Measurements from ENCODE around the gene TPM3. TPM values are rescaled to one million over a fixed set of nuclear protein-coding genes. Genes with fewer than 3 reads are reported as not detected.

TPM3 gene
- total RNA-seq, 1 donor from 2014 or later = 248 TPM

GRCh38 chr1:154174654-154175053 is 17.2 kb downstream of the TPM3 start:
- DNase-seq (ENCODE audit: low spot score) = no peak
- Mint-ChIP-seq H3K27me3 (ENCODE audit: low read depth) (no peaks in the 10 kb centered on the region), H3K36me3 (ENCODE audit: low read depth) (peaks cover 34% of the 10 kb centered on the region), H3K9me3 (ENCODE audit: low read depth) (no peaks in the 10 kb centered on the region), H3K4me1 (ENCODE audit: low read depth) (peaks cover 49% of the 10 kb centered on the region), H3K27ac (ENCODE audit: unreplicated experiment) (no peak overlapping the region), H3K4me3 (ENCODE audit: unreplicated experiment) (no peak overlapping the region)
- no peak for TF ChIP-seq CTCF (IDR thresholded peaks at IDR 0.05)

- no peak for TF ChIP-seq CTCF (IDR thresholded peaks at IDR 0.05)
- Mint-ChIP-seq H3K4me3 (ENCODE audit: unreplicated experiment) (no peak overlapping the region), H3K36me3 (ENCODE audit: low read depth) (peaks cover 48% of the 10 kb centered on the region), H3K4me1 (ENCODE audit: low read depth) (peaks cover 21% of the 10 kb centered on the region), H3K27ac (ENCODE audit: unreplicated experiment) (no peak overlapping the region), H3K27me3 (ENCODE audit: low read depth) (no peaks in the 10 kb centered on the region), H3K9me3 (ENCODE audit: low read depth) (no peaks in the 10 kb centered on the region)
- no peak for DNase-seq (ENCODE audit: low spot score)
Measured at GRCh38 chr1:154171880-154172279, 20.0 kb downstream of the TPM3 start.

- no peaks in the 10 kb centered on the region for H3K27me3 Mint-ChIP-seq (ENCODE audit: low read depth)
- DNase-seq (ENCODE audit: low spot score) = no peak
- H3K9me3 Mint-ChIP-seq (ENCODE audit: low read depth) = no peaks in the 10 kb centered on the region
- H3K36me3 Mint-ChIP-seq (ENCODE audit: low read depth) = peaks cover 48% of the 10 kb centered on the region
- no peak for TF ChIP-seq CTCF (IDR thresholded peaks at IDR 0.05)
- H3K4me3 Mint-ChIP-seq (ENCODE audit: unreplicated experiment) = no peak overlapping the region
- peaks cover 14% of the 10 kb centered on the region for H3K4me1 Mint-ChIP-seq (ENCODE audit: low read depth)
- H3K27ac Mint-ChIP-seq (ENCODE audit: unreplicated experiment) = no peak overlapping the region
Measured at GRCh38 chr1:154171223-154171583, 20.7 kb downstream of the TPM3 start.

DNA sequence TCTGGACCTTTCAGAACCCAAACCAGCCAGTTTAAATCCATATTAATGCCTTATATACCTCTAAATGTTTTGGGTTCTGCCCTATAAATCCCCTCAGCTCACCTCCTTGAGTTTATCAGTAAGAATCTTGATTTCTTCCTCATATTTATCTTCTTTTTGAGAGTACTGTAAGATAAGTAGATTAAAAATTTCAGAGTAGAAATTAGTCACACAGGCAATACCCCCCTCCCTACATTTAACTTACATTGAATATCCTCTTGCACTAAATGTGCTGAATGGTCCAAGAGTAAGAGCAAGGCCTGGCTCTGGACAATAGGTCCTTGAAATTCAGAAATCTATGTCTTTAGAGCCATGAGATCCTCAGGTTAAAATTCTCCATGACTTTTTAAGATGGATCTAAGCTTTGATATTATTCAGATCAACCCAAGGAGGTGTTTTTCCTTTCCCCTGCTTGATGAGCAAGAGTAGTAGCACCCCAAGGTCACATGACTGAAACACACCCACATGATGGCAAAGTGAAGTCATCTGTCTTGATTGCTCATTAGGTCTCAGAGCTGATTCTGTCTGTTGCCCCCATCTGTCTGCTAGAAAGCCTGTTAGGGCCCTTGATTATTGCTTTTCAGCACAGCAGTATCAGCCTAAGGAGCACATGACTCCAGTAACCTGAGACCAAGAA is 21.2 kb downstream of the TPM3 start:
- no peak overlapping the region for H3K4me3 Mint-ChIP-seq (ENCODE audit: unreplicated experiment)
- H3K9me3 Mint-ChIP-seq (ENCODE audit: low read depth) = no peaks in the 10 kb centered on the region
- no peak overlapping the region for H3K27ac Mint-ChIP-seq (ENCODE audit: unreplicated experiment)
- peaks cover 52% of the 10 kb centered on the region for H3K36me3 Mint-ChIP-seq (ENCODE audit: low read depth)
- TF ChIP-seq CTCF (IDR thresholded peaks at IDR 0.05) = no peak
- DNase-seq (ENCODE audit: low spot score) = no peak
- H3K27me3 Mint-ChIP-seq (ENCODE audit: low read depth) = no peaks in the 10 kb centered on the region
- peaks cover 9% of the 10 kb centered on the region for H3K4me1 Mint-ChIP-seq (ENCODE audit: low read depth)

DNA sequence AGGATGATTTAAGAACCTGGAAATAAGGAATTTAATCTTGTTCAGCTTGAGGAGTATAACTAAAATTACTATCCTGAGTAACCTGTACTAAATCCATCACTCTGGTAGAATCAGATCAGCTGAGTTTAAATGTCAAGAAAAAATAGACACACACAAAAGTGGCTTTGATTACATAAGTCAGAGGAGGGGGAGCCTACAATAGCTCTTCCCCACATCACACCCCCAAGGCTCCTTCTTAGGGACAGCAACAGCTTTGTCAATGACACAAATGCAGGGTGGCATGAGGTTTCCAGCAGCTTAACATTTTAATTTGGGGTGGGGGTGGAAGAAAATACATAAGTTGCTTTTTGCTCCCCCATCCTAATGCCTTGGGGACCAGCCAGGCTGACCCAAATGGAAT is 24.4 kb downstream of the TPM3 start:
- H3K36me3 Mint-ChIP-seq (ENCODE audit: low read depth) = peaks cover 67% of the 10 kb centered on the region
- DNase-seq (ENCODE audit: low spot score) = no peak
- no peak overlapping the region for H3K27ac Mint-ChIP-seq (ENCODE audit: unreplicated experiment)
- TF ChIP-seq CTCF (IDR thresholded peaks at IDR 0.05) = no peak
- H3K4me1 Mint-ChIP-seq (ENCODE audit: low read depth) = peaks cover 5% of the 10 kb centered on the region
- no peaks in the 10 kb centered on the region for H3K9me3 Mint-ChIP-seq (ENCODE audit: low read depth)
- no peak overlapping the region for H3K4me3 Mint-ChIP-seq (ENCODE audit: unreplicated experiment)
- H3K27me3 Mint-ChIP-seq (ENCODE audit: low read depth) = no peaks in the 10 kb centered on the region

Data from chondrocyte (in vitro differentiated cells).